HepG2 (cell line): ENCODE data around the gene RHOBTB3. TPM values are rescaled to one million over a fixed set of nuclear protein-coding genes. Genes with fewer than 3 reads are reported as not detected.

Experiments
- CBX2 ChIP-seq, 2 experiments: fragments of 200-600 bp in 1 of 2; sonication (generic); formaldehyde crosslinking in 1 of 2; IDR thresholded peaks; 2 replicates each; pipeline versions ENCODE4 v1.7.0 to v1.8.1; 2018 to 2022; ENCODE audit warnings: low read depth in 2 of 2, low read length in 1 of 2, mild to moderate bottlenecking in 1 of 2, missing genetic modification reagents in 1 of 2
- CERS6 ChIP-seq: sonication (generic); formaldehyde crosslinking; IDR thresholded peaks from 2 replicates; pipeline ENCODE4 v1.5.0; 2020; ENCODE audit warnings: missing genetic modification reagents
- CTCF ChIP-seq: sonication (generic); formaldehyde crosslinking; IDR thresholded peaks from 2 replicates; pipeline ENCODE4 v1.5.0; 2020; ENCODE audit warnings: mild to moderate bottlenecking, missing genetic modification reagents, moderate library complexity
- ELK4 ChIP-seq: sonication (generic); formaldehyde crosslinking; IDR thresholded peaks from 2 replicates; pipeline ENCODE4 v1.9.0; 2021; ENCODE audit warnings: missing genetic modification reagents, borderline replicate concordance
- GZF1 ChIP-seq: sonication (generic); formaldehyde crosslinking; IDR thresholded peaks from 2 replicates; pipeline ENCODE4 v1.5.1; 2020; ENCODE audit warnings: mild to moderate bottlenecking, missing genetic modification reagents
- HNF4A ChIP-seq: sonication (generic); formaldehyde crosslinking; IDR thresholded peaks from 2 replicates; pipeline ENCODE4 v1.4.0; 2020; ENCODE audit warnings: missing genetic modification reagents
- IKZF5 ChIP-seq: IDR thresholded peaks from 2 replicates; pipeline ENCODE4 v1.6.1; 2018; ENCODE audit warnings: missing genetic modification reagents, mild to moderate bottlenecking, missing compliant biosample characterization
- JUNB ChIP-seq: sonication (generic); formaldehyde crosslinking; IDR thresholded peaks from 2 replicates; pipeline ENCODE4 v1.8.0; 2022; ENCODE audit warnings: missing genetic modification reagents, mild to moderate bottlenecking, borderline replicate concordance
- KDM1A ChIP-seq: IDR thresholded peaks from 2 replicates; pipeline ENCODE4 v1.6.1; 2016; ENCODE audit warnings: missing compliant biosample characterization
- MEIS1 ChIP-seq: sonication (generic); formaldehyde crosslinking; IDR thresholded peaks from 2 replicates; pipeline ENCODE4 v1.9.0; 2021; ENCODE audit warnings: mild to moderate bottlenecking, missing genetic modification reagents, moderate library complexity, borderline replicate concordance
- MIER2 ChIP-seq: IDR thresholded peaks from 2 replicates; pipeline ENCODE4 v1.6.1; 2016; ENCODE audit warnings: missing biosample characterization, missing genetic modification reagents
- MTF2 ChIP-seq: sonication (generic); formaldehyde crosslinking; IDR thresholded peaks from 2 replicates; pipeline ENCODE4 v1.5.0; 2020; ENCODE audit warnings: missing genetic modification reagents, borderline replicate concordance
- NFATC3 ChIP-seq: sonication (generic); formaldehyde crosslinking; IDR thresholded peaks from 2 replicates; pipeline ENCODE4 v1.5.1; 2020; ENCODE audit warnings: mild to moderate bottlenecking, missing genetic modification reagents
- RBAK ChIP-seq: sonication (generic); formaldehyde crosslinking; IDR thresholded peaks from 2 replicates; pipeline ENCODE4 v1.5.1; 2020; ENCODE audit warnings: mild to moderate bottlenecking, missing genetic modification reagents
- RFX5 ChIP-seq: IDR thresholded peaks from 2 replicates; pipeline ENCODE4 v1.6.1; 2011; ENCODE audit warnings: low read depth, low read length, improper control_type of control experiment
- SIX1 ChIP-seq: sonication (generic); formaldehyde crosslinking; IDR thresholded peaks from 2 replicates; pipeline ENCODE4 v1.4.0; 2020; ENCODE audit warnings: missing genetic modification reagents, borderline replicate concordance
- SMAD1 ChIP-seq: sonication (generic); formaldehyde crosslinking; IDR thresholded peaks from 2 replicates; pipeline ENCODE4 v1.4.0; 2020; ENCODE audit warnings: missing genetic modification reagents, low read depth, mild to moderate bottlenecking, borderline replicate concordance
- TP53 ChIP-seq: sonication (generic); formaldehyde crosslinking; conservative IDR thresholded peaks from 2 replicates; pipeline ENCODE4 v1.4.0; 2020; ENCODE audit warnings: missing genetic modification reagents
- XRCC5 ChIP-seq: fragments of 200-400 bp; formaldehyde crosslinking; optimal IDR thresholded peaks from 2 replicates; pipeline ENCODE3; 2017; ENCODE audit warnings: mild to moderate bottlenecking, low read length
- ZNF180 ChIP-seq: sonication (generic); formaldehyde crosslinking; IDR thresholded peaks from 2 replicates; pipeline ENCODE4 v1.4.0; 2020; ENCODE audit warnings: low read depth, missing genetic modification reagents, borderline replicate concordance
- ZNF282 ChIP-seq: fragments of 450-650 bp; IDR thresholded peaks from 2 replicates; pipeline ENCODE4 v1.6.1; 2018; ENCODE audit not compliant: partially characterized antibody
- ZNF468 ChIP-seq: sonication (generic); formaldehyde crosslinking; IDR thresholded peaks from 2 replicates; pipeline ENCODE4 v1.8.0; 2022; ENCODE audit warnings: mild to moderate bottlenecking, moderate library complexity, missing genetic modification reagents
- ZNF576 ChIP-seq: sonication (generic); formaldehyde crosslinking; IDR thresholded peaks from 2 replicates; pipeline ENCODE4 v1.4.0; 2020; ENCODE audit warnings: mild to moderate bottlenecking, missing genetic modification reagents
- ZNF703 ChIP-seq: sonication (generic); formaldehyde crosslinking; IDR thresholded peaks from 2 replicates; pipeline ENCODE4 v1.5.1; 2020; ENCODE audit warnings: missing genetic modification reagents, mild to moderate bottlenecking, moderate library complexity, borderline replicate concordance
- ZNF781 ChIP-seq: sonication (generic); formaldehyde crosslinking; IDR thresholded peaks from 2 replicates; pipeline ENCODE4 v1.5.1; 2020; ENCODE audit warnings: borderline replicate concordance, mild to moderate bottlenecking, missing genetic modification reagents; ENCODE audit errors: not compliant biosample characterization
- ZSCAN20 ChIP-seq: sonication (generic); formaldehyde crosslinking; IDR thresholded peaks from 2 replicates; pipeline ENCODE4 v1.4.0; 2020; ENCODE audit warnings: missing genetic modification reagents, mild to moderate bottlenecking, borderline replicate concordance
- polyA plus RNA-seq, 8 experiments: library from polyadenylated mRNA; depleted of rRNA in 3 of 8; stranded (reverse) in 7 of 8; unstranded in 1 of 8; fragments of >200 nt; fragmentation: Illumina TruSeq in 4 of 8; extraction: Trizol in 4 of 8; gene quantifications; 2 replicates each; pipeline versions ENCODE4 v1.2.1 to v1.2.3, GENCODE V29; 2011 to 2016; ENCODE audit warnings: low read depth in 4 of 8, missing spikeins in 1 of 8, mixed read lengths in 1 of 8; ENCODE audit not compliant: insufficient read depth in 1 of 8
- total RNA-seq, 5 experiments: library from RNA; depleted of rRNA; stranded (reverse); fragments of >200 nt; fragmentation: Illumina TruSeq; extraction: Trizol; gene quantifications; 2 replicates each; pipeline ENCODE4 v1.2.3, GENCODE V29; 2016; ENCODE audit warnings: low read depth in 1 of 5

RHOBTB3 gene
- total and polyA plus RNA-seq, 2 of the 13 experiments (the other 11 are each of a cell fraction or from before 2014, with no cell fraction given): 31.6 to 35.4 TPM

DNA sequence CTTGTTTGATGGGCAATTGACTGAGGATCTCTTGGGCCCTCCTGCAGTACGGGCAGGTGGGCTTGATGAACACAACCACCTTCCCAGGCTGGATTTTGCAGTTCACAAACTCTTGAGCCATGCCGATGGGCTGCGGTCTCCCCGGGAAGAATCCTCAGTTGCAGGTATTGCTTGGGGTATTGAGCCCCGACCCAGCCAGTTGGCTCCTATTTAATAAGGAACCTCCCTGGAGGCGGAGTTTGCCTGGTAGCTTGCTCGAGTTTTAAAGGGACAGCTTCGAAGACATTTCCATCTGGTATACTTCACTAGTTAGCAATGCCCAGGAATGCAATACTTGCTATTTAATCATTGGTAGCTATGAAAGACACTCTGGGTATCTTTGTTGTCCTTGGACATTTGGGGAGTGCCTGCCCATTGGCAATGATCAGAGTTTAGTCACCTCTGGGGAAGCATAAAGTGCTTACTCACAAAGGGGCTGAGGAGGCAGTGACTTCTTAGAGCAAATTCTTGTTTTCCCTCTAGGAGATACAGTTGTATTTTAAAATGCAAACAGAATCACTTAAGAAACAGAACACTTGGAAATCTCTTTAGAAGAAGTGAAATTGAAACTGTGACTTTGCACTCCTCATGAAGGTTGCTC, 91.5 kb downstream of the RHOBTB3 start, which contains the start of gene GLRX (continued):
- no peak for TF ChIP-seq KDM1A (CRISPR knock-in tag)
- TF ChIP-seq CBX2 (IDR thresholded peaks at IDR 0.05; ENCODE audit: low read depth, low read length): no peak
- no peak for TF ChIP-seq CBX2 (CRISPR knock-in tag; IDR thresholded peaks at IDR 0.05; ENCODE audit: low read depth)
- TF ChIP-seq MTF2: no peak
- TF ChIP-seq ZNF703 (CRISPR knock-in tag): no peak
- no peak for TF ChIP-seq ZNF180 (CRISPR knock-in tag)
- TF ChIP-seq ZNF282: no peak
- no peak for TF ChIP-seq MEIS1 (CRISPR knock-in tag)
- TF ChIP-seq GZF1: no peak
- TF ChIP-seq MIER2 (CRISPR knock-in tag): no peak
- TF ChIP-seq ELK4 (CRISPR knock-in tag): no peak
- TF ChIP-seq ZNF468 (CRISPR knock-in tag): no peak
- TF ChIP-seq RBAK (CRISPR knock-in tag): no peak
- no peak for TF ChIP-seq IKZF5
- TF ChIP-seq CERS6: no peak
- no peak for TF ChIP-seq ZSCAN20 (CRISPR knock-in tag)
- TF ChIP-seq ZNF781 (CRISPR knock-in tag): no peak
- no peak for TF ChIP-seq SMAD1 (CRISPR knock-in tag)
- TF ChIP-seq XRCC5: no peak
- TF ChIP-seq NFATC3 (CRISPR knock-in tag): no peak
- no peak for TF ChIP-seq CTCF (CRISPR knock-in tag)
- no peak for TF ChIP-seq TP53 (CRISPR knock-in tag)
- no peak for TF ChIP-seq RFX5
- no peak for TF ChIP-seq JUNB (CRISPR knock-in tag)
- TF ChIP-seq HNF4A: no peak
- TF ChIP-seq SIX1 (CRISPR knock-in tag): no peak
- no peak for TF ChIP-seq ZNF576
